ENCODE data around the gene RIC3. TPM values are rescaled to one million over a fixed set of nuclear protein-coding genes. Genes with fewer than 3 reads are reported as not detected.

The RIC3 gene
- total RNA-seq, 2 experiments from 2014 or later, result 3.4 to 4.8 TPM

DNA sequence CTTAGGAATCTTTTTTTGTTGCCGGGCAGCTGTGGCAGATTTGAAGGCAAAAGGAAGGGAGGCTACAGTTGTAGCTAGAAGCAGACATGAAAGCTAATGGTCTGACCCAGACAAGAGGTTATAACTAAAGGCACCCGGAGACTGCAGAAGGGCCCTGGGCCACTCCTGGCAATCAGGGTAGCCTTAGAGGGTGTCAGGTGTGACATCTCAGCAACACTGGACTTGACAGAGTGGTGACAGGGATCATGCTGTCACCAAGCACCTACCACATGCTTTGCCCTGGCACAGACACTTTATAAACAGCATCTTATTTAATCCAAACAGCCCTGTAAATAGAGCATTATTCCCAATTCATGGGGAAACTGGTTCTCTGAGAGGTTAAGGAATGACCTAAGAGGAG, 62.1 kb downstream of the RIC3 start:
- DNase-seq, result no peak
- no peak overlapping the region for H3K27ac Mint-ChIP-seq
- H3K4me3 Mint-ChIP-seq, result no peak overlapping the region
- H3K9me3 Mint-ChIP-seq, result no peaks in the 10 kb centered on the region
- ChIA-PET CTCF (interaction anchor here (2.4 kb wide), 1 partner anchor 7 kb away, joined by 15 read pairs; no protein-coding TSS in a partner anchor), POLR2A (no interaction called here)
- H3K4me1 Mint-ChIP-seq, result no peaks in the 10 kb centered on the region
- H3K36me3 Mint-ChIP-seq (ENCODE audit: low read depth), result no peaks in the 10 kb centered on the region
- H3K27me3 Mint-ChIP-seq, result no peaks in the 10 kb centered on the region

GRCh38 chr11:8105666-8106065, 63.2 kb downstream of the RIC3 start:
- Mint-ChIP-seq H3K36me3 (ENCODE audit: low read depth) (no peaks in the 10 kb centered on the region), H3K4me3 (no peak overlapping the region), H3K4me1 (no peaks in the 10 kb centered on the region), H3K9me3 (no peaks in the 10 kb centered on the region), H3K27ac (no peak overlapping the region), H3K27me3 (no peaks in the 10 kb centered on the region)
- DNase-seq, result no peak
- ChIA-PET CTCF (no interaction called here), POLR2A (no interaction called here)

DNA sequence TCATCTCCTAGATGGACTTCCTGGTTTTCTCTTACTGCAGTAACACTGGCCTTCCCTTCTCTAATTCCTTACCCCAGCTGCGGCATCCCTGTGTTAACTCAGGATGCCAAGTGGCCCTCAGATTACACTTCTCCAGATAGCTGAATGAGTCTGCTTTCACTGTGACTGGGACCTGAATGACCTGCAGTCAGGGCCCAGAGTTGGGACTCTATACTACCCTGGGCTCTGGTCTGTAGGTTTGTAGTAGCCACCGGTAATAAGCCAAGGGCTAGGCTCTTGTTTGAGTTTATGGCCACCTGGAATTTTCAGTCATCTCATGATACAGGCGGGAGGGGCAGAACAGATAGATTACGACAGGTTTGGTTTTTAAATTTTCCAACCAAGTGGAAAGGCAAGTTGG, 63.7 kb downstream of the RIC3 start:
- Mint-ChIP-seq H3K4me3 (no peak overlapping the region), H3K27ac (no peak overlapping the region), H3K4me1 (no peaks in the 10 kb centered on the region), H3K27me3 (no peaks in the 10 kb centered on the region), H3K9me3 (no peaks in the 10 kb centered on the region), H3K36me3 (ENCODE audit: low read depth) (no peaks in the 10 kb centered on the region)
- no peak for DNase-seq
- CTCF ChIA-PET, result no interaction called here
- POLR2A ChIA-PET, result no interaction called here

DNA sequence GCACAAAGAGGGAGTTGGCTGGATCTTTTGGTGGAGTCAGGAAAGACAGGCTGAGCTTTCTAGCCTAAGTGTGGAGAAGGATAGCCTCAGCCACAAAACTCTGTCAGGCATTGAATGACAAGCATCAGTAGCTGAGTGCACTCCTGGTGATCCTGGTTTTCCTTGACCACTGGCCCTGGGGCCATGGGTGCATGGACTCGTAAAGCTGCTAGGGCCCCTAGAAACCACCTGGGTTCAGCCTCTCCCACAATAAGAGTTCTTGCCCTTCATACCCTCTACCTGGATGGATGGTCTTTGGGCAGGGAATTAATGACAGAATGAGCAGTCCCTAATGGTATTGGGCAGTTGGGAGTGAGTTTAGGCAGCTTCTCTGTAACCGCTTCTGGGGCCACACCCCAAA, 64.9 kb downstream of the RIC3 start:
- H3K36me3 Mint-ChIP-seq (ENCODE audit: low read depth), result no peaks in the 10 kb centered on the region
- H3K9me3 Mint-ChIP-seq, result no peaks in the 10 kb centered on the region
- POLR2A ChIA-PET, result no interaction called here
- H3K4me1 Mint-ChIP-seq, result no peaks in the 10 kb centered on the region
- H3K4me3 Mint-ChIP-seq, result no peak overlapping the region
- H3K27ac Mint-ChIP-seq, result no peak overlapping the region
- DNase-seq, result no peak
- no peaks in the 10 kb centered on the region for H3K27me3 Mint-ChIP-seq
- CTCF ChIA-PET, result no interaction called here

DNA sequence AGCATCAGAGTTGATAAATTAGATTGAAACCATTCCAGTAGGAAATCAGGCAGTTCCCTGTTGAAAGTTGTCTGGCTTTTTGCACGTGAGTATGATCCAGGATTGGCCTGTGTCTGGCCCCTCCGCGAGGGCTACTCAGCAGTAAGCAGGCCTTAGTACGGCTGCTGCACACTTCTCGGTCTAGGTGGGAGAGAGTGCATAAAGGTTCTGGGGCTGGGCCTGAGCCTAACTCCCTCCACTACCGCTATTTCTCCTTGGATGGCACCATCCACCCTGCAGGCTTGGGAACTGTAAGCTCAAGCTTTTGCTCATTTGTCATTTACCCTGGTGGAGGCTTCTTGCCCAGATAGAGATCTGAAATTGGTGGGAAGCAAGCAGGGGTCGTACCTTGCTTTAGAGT, 65.9 kb downstream of the RIC3 start:
- Mint-ChIP-seq H3K36me3 (ENCODE audit: low read depth) (no peaks in the 10 kb centered on the region), H3K27ac (no peak overlapping the region), H3K9me3 (no peaks in the 10 kb centered on the region), H3K4me1 (no peaks in the 10 kb centered on the region), H3K27me3 (no peaks in the 10 kb centered on the region), H3K4me3 (no peak overlapping the region)
- CTCF ChIA-PET, result interaction anchor here (7.7 kb wide), 1 partner anchor 97 kb away, joined by 69 read pairs; no protein-coding TSS in a partner anchor
- DNase-seq, result no peak
- POLR2A ChIA-PET, result no interaction called here

- Mint-ChIP-seq H3K4me3 (no peak overlapping the region), H3K27me3 (no peaks in the 10 kb centered on the region), H3K27ac (no peak overlapping the region), H3K9me3 (no peaks in the 10 kb centered on the region), H3K4me1 (no peaks in the 10 kb centered on the region), H3K36me3 (ENCODE audit: low read depth) (no peaks in the 10 kb centered on the region)
- POLR2A ChIA-PET, result no interaction called here
- no peak for DNase-seq
- CTCF ChIA-PET, result interaction anchor here (6.2 to 7.7 kb wide), 2 partner anchors 70 to 96 kb away, joined by 69 to 118 read pairs; no protein-coding TSS in a partner anchor
Measured at GRCh38 chr11:8102296-8102915, 66.4 kb downstream of the RIC3 start.

- ChIA-PET POLR2A (no interaction called here), CTCF (interaction anchor here (3.4 to 7.7 kb wide), 3 partner anchors 12 to 95 kb away, joined by 45 to 118 read pairs (median 69); no protein-coding TSS in a partner anchor)
- peak; percentile 10 for DNase-seq
- no peaks in the 10 kb centered on the region for H3K36me3 Mint-ChIP-seq (ENCODE audit: low read depth)
- H3K4me1 Mint-ChIP-seq, result no peaks in the 10 kb centered on the region
- H3K9me3 Mint-ChIP-seq, result no peaks in the 10 kb centered on the region
- H3K27ac Mint-ChIP-seq, result no peak overlapping the region
- H3K4me3 Mint-ChIP-seq, result no peak overlapping the region
- no peaks in the 10 kb centered on the region for H3K27me3 Mint-ChIP-seq
Measured at GRCh38 chr11:8101421-8101820, 67.4 kb downstream of the RIC3 start.

DNA sequence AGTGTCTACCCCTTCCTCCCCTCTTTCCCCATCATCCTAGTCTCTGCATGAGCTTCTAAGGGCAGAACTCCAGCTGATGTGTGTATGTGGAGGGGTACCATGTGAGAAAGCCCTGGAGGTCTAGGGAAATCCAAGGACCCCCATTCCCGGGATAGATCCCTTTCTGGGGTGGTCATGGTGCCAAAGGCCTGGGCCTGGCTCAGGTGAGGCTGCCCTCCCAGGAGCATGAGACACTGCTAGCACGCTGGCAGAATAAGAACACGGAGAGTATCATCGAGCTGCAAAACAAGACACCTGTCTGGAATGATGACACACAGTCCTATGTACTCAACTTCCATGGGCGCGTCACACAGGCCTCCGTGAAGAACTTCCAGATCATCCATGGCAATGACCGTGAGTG, 68.2 kb downstream of the RIC3 start:
- Mint-ChIP-seq H3K9me3 (no peaks in the 10 kb centered on the region), H3K4me1 (no peaks in the 10 kb centered on the region), H3K4me3 (no peak overlapping the region), H3K27me3 (no peaks in the 10 kb centered on the region), H3K27ac (no peak overlapping the region), H3K36me3 (ENCODE audit: low read depth) (no peaks in the 10 kb centered on the region)
- DNase-seq, result peak; percentile 8
- POLR2A ChIA-PET, result no interaction called here
- CTCF ChIA-PET, result interaction anchor here (0.6 to 7.7 kb wide), 8 partner anchors 11 to 109 kb away, joined by 3 to 118 read pairs (median 24); no protein-coding TSS in a partner anchor

GRCh38 chr11:8100158-8100557, 68.7 kb downstream of the RIC3 start:
- H3K4me1 Mint-ChIP-seq, result no peaks in the 10 kb centered on the region
- no peaks in the 10 kb centered on the region for H3K9me3 Mint-ChIP-seq
- POLR2A ChIA-PET, result no interaction called here

DNA sequence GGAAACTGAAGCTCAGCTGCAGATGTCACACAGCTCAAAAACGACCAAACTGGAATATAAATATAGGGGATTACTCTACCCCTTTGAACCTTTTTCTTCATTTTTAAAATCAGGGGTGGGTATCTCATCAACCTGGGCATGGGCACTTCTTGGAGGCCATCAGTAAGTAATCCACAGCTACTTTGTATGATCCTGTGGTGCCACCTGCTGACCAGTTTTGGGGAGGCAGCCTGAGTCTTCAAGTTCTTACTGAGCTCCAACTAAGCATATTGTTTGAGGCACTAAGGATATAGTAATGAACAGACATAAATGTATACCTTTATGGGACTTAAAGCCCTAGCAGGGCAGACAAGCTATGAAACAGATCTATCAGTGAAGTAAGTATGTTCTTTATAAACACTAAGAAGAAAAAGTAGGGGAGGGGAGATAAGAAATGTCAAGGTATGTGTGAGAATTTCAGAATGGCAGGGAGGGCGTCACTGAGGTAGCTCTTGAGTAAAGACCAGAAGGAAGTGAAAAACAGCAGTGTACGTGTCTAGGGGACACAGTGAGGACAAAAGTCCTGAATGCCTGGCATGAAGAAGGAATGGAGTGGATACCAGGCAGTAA, 69.4 kb downstream of the RIC3 start:
- DNase-seq, result peak; percentile 76
- Mint-ChIP-seq H3K4me1 (no peaks in the 10 kb centered on the region), H3K27ac (no peak overlapping the region), H3K36me3 (ENCODE audit: low read depth) (no peaks in the 10 kb centered on the region), H3K27me3 (no peaks in the 10 kb centered on the region), H3K9me3 (no peaks in the 10 kb centered on the region), H3K4me3 (no peak overlapping the region)
- CTCF ChIA-PET, result interaction anchor here (0.7 to 7.7 kb wide), 40 partner anchors 8 to 468 kb away, joined by 3 to 118 read pairs (median 4); partner anchors contain the start of genes EIF3F and NLRP10
- POLR2A ChIA-PET, result no interaction called here

More at GRCh38 chr11:8100158-8100557, 68.7 kb downstream of the RIC3 start:
- Mint-ChIP-seq H3K36me3 (ENCODE audit: low read depth) (no peaks in the 10 kb centered on the region), H3K27ac (no peak overlapping the region), H3K4me3 (no peak overlapping the region), H3K27me3 (no peaks in the 10 kb centered on the region)
- CTCF ChIA-PET, result interaction anchor here (0.6 to 7.7 kb wide), 17 partner anchors 10 to 405 kb away, joined by 3 to 118 read pairs (median 5); partner anchors contain the start of gene EIF3F
- DNase-seq, result no peak

- Mint-ChIP-seq H3K4me3 (no peak overlapping the region), H3K36me3 (ENCODE audit: low read depth) (no peaks in the 10 kb centered on the region), H3K27me3 (no peaks in the 10 kb centered on the region), H3K4me1 (no peaks in the 10 kb centered on the region), H3K27ac (no peak overlapping the region), H3K9me3 (no peaks in the 10 kb centered on the region)
- ChIA-PET CTCF (interaction anchor here (0.8 to 7.7 kb wide), 33 partner anchors 9 to 468 kb away, joined by 3 to 118 read pairs (median 4); partner anchors contain the start of genes EIF3F and NLRP10), POLR2A (no interaction called here)
- DNase-seq, result no peak
Measured at GRCh38 chr11:8098879-8099278, 69.9 kb downstream of the RIC3 start.

- Mint-ChIP-seq H3K4me1 (no peaks in the 10 kb centered on the region), H3K36me3 (ENCODE audit: low read depth) (no peaks in the 10 kb centered on the region), H3K4me3 (no peak overlapping the region), H3K9me3 (no peaks in the 10 kb centered on the region), H3K27ac (no peak overlapping the region), H3K27me3 (no peaks in the 10 kb centered on the region)
- no peak for DNase-seq
- POLR2A ChIA-PET, result no interaction called here
- CTCF ChIA-PET, result interaction anchor here (1.1 to 7.7 kb wide), 19 partner anchors 9 to 441 kb away, joined by 3 to 118 read pairs (median 7); partner anchors contain the start of gene EIF3F
Measured at GRCh38 chr11:8098361-8098760, 70.5 kb downstream of the RIC3 start.

DNA sequence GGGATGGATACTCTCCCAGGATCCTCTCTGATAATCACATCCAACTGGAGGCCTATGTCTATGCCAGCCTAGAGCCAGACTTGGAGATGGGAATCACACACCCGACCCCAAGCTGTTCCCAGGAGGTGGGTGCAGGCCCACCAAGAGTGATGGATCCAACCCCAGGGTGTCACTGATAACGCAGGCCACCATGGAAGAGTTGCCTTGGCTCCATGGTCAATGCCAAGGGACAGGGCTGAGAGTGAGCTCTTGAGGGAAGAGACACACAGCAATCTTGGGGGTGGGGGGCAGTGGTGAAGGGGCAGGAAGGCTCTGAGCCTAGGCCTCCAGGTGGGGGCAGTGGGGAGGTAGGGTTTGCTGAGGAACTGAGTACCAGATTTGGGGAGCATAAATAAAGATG, 70.9 kb downstream of the RIC3 start:
- no peak for DNase-seq
- Mint-ChIP-seq H3K4me3 (no peak overlapping the region), H3K27ac (no peak overlapping the region), H3K36me3 (ENCODE audit: low read depth) (no peaks in the 10 kb centered on the region), H3K4me1 (no peaks in the 10 kb centered on the region), H3K27me3 (no peaks in the 10 kb centered on the region), H3K9me3 (no peaks in the 10 kb centered on the region)
- ChIA-PET POLR2A (no interaction called here), CTCF (interaction anchor here (1.3 to 7.7 kb wide), 8 partner anchors 8 to 111 kb away, joined by 3 to 118 read pairs (median 24); partner anchors contain the start of gene EIF3F)
